A549 treated with DMSO at 1 μM for 4 hours (cell line): Measurements from ENCODE around the gene MIER3. TPM values are rescaled to one million over a fixed set of nuclear protein-coding genes. Genes with fewer than 3 reads are reported as not detected.

Source experiments
- total RNA-seq: library from RNA; stranded (reverse); fragments of 200-300 nt; extraction: Qiagen RNA extraction; gene quantifications from 5 replicates; pipeline ENCODE4 v1.2.3, GENCODE V29; 2022; ENCODE audit warnings: low read depth

The MIER3 gene
- total RNA-seq: 8.6 to 18.5 TPM (median 13.0 TPM) in 5 replicates

GRCh38 chr5:56951946-56952691, at the start of gene MIER3:
MIER3 (minus strand) TSS chr5:56952123; CDS start chr5:56952102, 21 bp downstream.

GRCh38 chr5:56909294-56910209, 42.4 kb downstream of the MIER3 start, which contains the start of gene SETD9:
SETD9 (plus strand) TSS chr5:56909596; CDS start chr5:56909646, 50 bp downstream.

Other genes starting within 250 kb of the MIER3 start
- gene MAP3K1, start 136.6 kb downstream of the MIER3 start, total RNA-seq: 1.3 to 2.3 TPM (median 1.9 TPM) in 5 replicates
- gene SETD9, start 42.5 kb downstream of the MIER3 start, total RNA-seq: 6.2 to 8.2 TPM (median 6.3 TPM) in 5 replicates
- 39.3 to 46.7 TPM (median 43.0 TPM) in 5 replicates for gene GPBP1, start 221.9 kb upstream of the MIER3 start, total RNA-seq